Non-pigmented ciliary epithelial cell (primary cell): ENCODE results near the gene CLDN14.

Experiments used
- DNase-seq: peaks from one replicate; pipeline ENCODE4 v3.0.0-alpha.2; 2010; ENCODE audit warnings: low read depth

The CLDN14 gene

GRCh38 chr21:36431252-36431651 lies 48.7 kb downstream of the CLDN14 start:
- no peak for DNase-seq

GRCh38 chr21:36430841-36431240 lies 49.1 kb downstream of the CLDN14 start:
- DNase-seq = no peak

- peak; percentile 100 for DNase-seq
Measured at GRCh38 chr21:36429947-36430546, 49.9 kb downstream of the CLDN14 start.

DNA sequence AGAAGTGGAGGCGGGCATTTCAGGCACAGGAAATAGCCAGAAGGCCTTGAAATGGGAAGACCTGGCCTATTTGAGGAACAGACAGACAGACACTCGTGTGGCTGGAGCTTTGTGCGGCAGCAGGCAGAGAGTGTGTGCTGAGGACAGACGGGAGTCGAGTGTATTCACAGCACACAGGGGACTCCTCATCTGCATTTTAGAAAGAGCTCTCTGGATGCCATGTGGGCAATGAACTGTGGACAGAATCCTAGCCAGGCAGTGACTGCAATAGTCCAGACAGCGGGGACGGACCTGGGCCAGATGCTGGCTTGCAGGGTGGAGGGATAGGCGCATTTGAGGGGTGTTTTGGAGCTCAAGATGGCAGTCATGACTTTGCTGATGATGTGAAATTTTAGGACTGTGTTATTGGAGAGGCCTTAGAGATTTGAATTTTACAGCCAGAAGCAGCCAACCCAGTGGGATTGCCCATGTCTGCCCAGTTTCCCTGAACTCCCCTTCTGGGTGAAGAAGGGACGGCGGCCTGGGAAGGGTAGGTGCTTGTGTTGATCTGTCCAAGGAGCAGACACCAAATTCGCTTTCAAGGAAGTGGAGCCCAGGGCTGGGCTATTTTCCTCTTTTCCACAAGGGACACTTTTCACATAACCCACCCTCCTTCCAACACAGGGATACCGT lies 51.0 kb downstream of the CLDN14 start:
- no peak for DNase-seq

DNA sequence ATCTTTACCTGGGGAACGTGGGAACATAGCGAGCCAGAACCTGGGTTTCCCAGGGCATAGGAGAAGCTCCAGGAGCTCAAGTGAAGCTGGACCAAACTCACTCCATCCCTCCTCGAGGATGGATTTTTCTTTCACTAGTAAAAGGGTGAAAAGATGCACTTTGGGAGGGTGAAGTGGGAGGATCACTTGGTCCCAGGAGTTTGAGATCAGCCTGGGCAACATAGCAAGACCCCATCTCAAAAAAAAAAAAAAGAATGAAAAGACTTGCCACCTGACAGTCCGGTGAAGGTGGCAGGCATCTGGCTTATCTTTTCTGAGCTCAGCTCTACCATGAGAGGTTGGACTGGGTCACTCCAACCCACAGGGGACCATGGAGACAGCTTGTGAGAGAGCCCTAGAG lies 52.4 kb downstream of the CLDN14 start:
- no peak for DNase-seq

DNA sequence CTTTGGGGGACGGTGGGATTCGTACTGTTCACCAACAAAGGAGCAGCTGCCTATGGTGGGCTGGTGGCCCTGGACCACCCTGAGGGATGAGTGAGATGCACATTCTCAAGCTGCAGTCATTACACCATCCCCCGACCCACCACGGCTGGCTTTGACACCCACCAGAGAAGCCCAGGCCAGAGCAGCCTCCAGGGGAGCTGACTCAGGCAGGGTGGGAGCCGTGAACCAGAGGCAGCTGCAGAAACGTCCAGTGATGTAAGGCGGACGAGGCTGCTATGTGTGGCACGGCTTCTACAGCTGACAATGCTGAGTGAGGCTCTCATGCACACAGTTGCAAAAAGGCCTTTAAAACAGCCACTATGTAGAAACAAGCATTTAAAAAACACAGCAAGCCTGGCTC lies 54.6 kb downstream of the CLDN14 start:
- DNase-seq = peak; percentile 20

DNA sequence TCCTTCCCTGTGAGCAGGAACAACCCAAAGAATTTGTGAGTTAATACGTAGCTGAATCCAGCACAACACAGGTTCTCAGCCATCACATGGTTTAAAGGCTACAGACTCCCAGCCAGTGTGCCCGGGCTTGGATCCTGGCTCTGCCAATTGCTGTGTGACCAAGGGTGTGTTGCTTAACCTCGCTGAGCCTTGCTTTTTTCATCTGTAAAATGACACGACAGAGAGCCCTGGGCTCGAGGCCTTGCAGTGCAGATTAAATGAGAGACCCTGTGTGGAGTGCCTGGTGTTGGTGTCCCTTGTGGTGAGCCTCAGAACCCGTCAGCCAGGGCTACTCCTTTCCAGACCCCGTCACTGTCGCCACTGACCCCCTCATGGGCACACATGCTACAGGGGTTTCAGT lies 55.3 kb downstream of the CLDN14 start:
- no peak for DNase-seq

- DNase-seq = no peak
Measured at GRCh38 chr21:36423771-36424433, 56.0 kb downstream of the CLDN14 start.

DNA sequence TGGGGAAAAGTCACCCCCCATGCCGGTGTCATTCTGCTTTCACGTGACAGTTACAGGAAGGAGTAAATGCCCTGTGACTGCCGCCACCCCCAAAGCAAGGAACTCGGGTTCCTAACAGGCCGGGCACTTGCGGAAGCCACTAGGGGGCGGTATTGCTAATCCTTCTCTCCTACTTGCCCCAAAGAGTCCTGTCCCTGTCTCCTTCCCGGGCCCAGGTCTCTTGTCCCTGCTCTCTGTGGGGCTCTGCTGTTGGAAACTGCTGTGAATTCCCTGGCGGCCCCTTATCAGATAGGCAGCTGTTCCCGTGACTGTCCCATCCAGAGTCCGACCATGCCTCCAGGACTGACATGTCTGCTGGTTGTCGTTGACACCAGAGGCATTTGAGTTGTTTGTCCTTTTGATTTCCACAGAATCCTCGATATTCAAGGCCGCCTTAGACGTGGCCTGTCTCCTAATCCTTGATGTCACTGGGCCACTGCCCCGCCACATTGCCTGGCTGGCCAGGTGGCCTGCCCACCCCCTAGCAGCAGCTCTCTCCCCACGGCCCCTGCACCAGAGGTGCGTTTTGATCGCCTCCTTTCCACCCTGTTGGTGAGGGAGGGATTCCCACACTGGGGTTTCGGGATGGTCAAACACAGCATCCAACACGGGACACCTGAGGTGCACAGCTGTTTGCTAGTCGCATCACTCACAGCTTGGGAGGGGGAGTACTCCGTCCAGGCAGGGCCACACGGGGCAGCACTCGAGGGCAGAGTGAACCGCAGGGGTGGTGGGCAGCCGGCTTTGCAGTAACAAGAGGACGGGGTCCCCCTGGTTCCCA lies 57.4 kb downstream of the CLDN14 start:
- DNase-seq = peak; percentile 26

DNA sequence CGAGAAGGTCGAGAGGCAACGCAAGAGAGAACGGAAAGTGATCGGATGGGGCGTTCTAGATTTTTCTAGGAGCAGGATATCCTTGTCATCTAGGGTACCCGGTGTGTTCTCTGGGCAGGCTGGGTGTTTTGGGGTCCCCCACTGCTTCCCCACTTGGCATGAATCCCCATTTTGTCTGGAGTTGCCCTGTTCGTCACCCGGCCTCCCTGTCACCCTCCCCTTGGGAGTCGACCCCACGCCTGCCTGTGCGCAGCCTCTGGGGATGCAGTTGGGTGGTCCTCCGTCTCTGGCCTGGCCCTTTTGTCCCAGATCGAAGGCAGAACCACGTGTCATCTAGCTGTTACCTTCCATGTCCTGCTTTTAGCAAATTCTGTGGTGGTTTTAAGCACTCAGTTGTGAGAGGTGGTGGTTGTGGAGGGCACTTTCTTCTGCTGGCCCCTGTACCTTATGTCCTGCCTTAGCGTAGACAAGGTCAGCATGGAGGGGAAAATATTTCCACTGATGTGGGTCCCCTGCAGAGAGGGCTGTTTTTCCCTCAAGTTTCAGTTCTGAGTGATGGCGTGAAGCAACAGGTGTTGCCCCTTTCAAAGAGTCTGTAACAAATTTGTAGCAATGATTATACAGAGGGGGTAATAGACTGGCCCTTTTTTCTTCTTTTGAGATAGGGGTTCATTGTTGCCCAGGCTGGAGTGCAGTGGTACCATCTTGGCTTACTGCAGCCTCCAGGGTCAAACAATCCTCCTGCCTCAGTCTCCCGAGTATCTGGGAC lies 59.2 kb downstream of the CLDN14 start:
- no peak for DNase-seq

GRCh38 chr21:36419996-36420395 lies 59.9 kb downstream of the CLDN14 start:
- peak; percentile 71 for DNase-seq

GRCh38 chr21:36419241-36419640 lies 60.7 kb downstream of the CLDN14 start:
- DNase-seq = no peak

- DNase-seq = no peak
Measured at GRCh38 chr21:36415375-36415774, 64.5 kb downstream of the CLDN14 start.

DNA sequence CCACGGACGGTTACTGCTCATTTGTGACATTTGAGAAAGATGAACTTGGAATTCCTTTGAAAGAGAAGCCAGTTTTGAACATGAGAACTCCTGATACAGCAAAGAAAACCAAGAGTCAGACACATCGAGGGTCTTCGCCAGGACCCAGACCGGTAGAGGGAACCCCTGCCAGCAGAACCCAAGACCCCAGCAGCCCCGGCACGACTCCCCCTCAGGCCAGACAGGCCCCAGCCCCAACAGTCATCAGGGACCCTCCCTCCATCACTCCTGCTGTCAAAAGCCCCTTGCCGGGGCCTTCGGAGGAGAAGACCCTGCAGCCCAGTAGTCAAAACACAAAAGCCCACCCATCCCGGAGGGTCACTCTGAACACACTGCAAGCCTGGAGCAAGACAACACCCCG lies 67.0 kb downstream of the CLDN14 start:
- no peak for DNase-seq

- DNase-seq = no peak
Measured at GRCh38 chr21:36411301-36411700, 68.6 kb downstream of the CLDN14 start.
